Mucosa of gallbladder (tissue), 1 donor: Measurements from ENCODE around the gene IRS1. TPM values are rescaled to one million over a fixed set of nuclear protein-coding genes. Genes with fewer than 3 reads are reported as not detected.
A peak's percentile ranks its signal among the peaks of the same experiment; 100 is the strongest.

Source experiments
- DNase-seq: peaks from one replicate; pipeline ENCODE4 v3.0.0-alpha.2; 2020; ENCODE audit warnings: low spot score
- total RNA-seq: library from RNA; stranded (reverse); gene quantifications from one replicate; pipeline ENCODE4 v1.2.1, GENCODE V29; 2021
- donor health status: DM: no; HTN: no; CAD: no.

The IRS1 gene
- total RNA-seq, 1 donor from 2014 or later, result 35.9 TPM

- DNase-seq, result no peak
Observed at GRCh38 chr2:226758921-226759640, 40.5 kb downstream of the IRS1 start.

DNA sequence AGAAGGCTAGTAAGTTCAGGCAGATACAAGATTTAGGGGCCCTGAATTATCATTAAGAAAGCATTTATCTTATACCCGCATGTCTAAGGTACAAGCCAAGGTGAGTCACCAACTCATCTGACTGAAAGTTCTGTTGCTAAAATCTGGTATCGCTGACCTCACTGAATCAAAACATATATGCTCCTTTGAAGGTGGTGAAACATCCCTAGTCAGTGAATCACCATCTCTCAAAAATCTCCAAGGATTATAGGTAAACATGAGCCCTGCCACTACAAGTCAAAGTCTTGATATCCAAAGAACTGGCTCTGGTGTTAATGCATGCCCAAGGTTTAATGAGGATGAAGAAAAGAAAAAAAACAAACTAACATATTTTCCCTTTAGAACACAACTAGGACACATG, 43.5 kb downstream of the IRS1 start:
- DNase-seq, result no peak

GRCh38 chr2:226755631-226756030, 44.0 kb downstream of the IRS1 start:
- no peak for DNase-seq

DNA sequence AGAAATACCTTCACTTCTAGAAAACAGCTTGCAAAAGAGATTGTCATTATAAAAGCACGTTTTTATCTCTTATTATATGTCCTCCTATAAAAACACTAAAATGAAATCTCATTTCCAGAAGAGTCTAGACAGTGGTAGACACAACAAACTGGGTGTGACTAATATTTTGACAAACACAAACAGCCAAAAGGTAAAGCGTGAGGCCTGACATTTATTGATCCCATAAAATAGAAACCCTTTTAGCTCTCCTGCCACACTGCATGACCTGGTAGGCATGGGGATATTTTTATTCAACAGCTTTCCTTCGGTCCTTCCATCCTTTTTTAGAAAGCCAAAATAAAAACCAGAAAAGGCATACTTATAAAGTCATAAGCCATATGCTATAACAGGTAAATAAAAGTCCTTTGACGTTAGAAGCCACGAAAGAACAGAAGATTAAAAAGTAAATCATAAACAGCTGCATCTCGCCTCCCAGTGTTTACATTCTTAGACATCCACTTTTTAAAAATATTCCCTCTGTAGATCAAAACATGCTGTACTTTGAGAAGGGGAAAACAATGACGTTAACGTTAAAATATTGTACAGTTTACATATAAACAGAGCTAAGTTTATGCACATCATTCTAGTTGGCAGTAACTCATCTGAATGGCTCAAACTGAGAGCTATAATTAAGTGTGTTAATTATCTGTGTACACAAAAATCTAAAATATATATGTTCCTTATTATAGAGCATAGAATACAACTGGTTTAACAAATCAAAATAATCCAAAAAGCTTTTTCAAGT, 44.6 kb downstream of the IRS1 start:
- DNase-seq, result no peak

- no peak for DNase-seq
Observed at GRCh38 chr2:226752887-226753286, 46.7 kb downstream of the IRS1 start.

- no peak for DNase-seq
Observed at GRCh38 chr2:226747288-226747687, 52.3 kb downstream of the IRS1 start.

DNA sequence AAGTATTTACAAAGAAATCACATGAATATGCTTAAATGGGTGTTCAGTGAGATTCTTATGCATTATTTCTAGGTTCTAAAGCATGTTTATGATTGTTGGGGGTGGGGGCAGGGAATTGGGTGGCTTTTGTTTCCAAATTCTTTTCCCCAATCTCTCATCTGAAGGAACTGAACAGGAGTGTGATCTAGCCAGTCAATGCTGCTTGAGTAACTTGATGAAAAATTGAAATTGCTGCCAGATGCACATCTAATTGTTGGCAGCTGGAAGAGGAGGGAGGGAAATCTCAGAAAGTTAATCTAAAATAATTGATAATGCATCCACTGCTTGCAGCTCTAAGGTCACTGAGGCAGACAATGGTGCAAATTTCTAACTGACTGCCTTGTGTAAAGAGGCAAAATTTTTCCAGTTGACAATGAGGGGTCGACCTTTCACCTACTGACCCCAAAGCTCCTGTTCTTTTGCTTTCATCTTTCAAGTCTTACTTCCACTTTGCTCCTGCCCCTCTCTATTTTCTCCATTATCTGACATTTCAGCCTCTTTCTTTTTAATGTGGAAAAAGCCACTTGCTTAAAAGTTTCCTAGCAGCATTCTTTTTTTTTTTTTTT, 53.3 kb downstream of the IRS1 start:
- DNase-seq, result no peak

- no peak for DNase-seq
Observed at GRCh38 chr2:226743915-226744314, 55.7 kb downstream of the IRS1 start.

GRCh38 chr2:226742347-226742746, 57.3 kb downstream of the IRS1 start:
- peak; percentile 68 for DNase-seq

DNA sequence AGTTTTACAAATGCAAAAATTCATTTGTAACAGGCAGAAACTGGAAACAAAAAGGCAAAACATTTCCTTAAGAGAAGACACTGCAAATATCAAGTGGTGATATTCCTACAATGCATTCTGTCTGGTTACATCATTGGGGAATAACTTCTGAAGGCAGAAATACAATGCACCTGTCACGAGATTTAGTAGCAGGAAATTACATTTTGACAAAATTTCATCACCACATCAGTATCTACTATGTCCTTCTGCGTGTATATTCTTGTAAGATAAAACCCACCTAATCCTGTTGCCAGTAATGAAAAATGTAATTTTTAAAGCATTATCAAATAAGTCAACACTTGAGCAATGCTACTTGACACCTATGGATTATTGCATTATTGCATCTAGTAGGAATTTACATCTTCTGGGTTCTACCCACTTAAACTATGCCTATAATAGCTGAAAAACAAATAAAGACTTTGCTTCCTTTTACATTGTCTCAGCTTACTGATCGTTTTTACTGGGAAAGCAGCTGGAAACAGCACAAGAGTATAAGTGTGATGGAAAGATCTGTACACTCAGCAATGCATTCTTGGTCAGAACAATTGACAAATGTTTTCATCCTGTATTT, 59.5 kb downstream of the IRS1 start:
- no peak for DNase-seq

DNA sequence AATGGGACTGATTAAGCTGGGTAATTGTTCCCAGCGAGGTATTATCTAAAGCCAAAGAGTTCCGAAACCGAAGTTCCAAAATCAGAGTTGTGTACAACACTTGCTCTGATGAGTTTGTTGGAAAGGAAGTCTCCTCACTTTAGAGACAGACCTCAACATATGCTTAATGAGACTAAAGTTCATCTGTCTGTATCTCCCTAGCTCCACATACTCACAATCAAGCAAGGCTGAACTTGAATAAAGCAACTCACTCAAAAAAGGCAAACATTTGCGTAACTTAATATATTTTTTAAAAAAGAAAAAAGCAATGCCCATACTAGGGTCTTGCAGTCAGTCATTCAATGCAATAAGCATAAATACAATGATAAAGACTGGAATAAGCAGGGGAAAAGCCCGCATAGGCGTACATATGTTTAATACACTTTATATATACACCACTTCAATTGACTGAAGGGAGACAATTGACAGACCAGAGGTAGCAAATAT, 60.0 kb downstream of the IRS1 start:
- DNase-seq, result no peak

DNA sequence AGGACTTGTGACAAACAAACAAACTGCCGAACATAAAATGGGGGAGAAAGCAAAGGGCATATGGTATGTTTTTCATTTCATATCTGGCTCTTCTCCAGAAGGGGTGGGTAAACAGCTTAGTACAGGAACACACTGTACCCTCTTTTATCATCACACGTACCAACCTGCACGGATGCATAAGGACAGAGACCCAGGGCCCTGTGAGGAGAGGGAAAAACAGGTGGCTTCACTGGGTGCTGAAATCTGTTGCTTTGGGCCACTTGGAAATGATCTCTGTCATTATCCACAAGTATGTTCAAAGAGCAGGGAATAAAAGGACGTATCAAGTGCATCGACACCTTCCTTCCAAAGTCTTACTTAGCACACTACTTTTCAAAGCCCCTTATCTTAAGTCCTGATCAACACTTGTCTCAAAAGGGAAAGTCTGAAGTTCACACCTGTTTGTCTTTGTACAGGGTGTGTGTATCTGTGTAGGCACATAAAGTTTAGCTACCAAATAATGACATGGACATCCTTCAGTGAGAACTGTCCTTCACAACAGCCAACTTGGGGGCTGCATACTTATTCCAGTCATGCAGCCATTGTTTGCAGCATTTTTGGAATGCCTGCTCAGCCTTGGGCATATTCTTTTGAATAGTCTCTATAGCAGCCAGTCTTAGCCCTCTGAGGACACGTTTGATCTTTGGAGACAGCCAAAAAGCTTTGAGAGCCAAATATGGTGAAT, 60.6 kb downstream of the IRS1 start:
- no peak for DNase-seq

DNA sequence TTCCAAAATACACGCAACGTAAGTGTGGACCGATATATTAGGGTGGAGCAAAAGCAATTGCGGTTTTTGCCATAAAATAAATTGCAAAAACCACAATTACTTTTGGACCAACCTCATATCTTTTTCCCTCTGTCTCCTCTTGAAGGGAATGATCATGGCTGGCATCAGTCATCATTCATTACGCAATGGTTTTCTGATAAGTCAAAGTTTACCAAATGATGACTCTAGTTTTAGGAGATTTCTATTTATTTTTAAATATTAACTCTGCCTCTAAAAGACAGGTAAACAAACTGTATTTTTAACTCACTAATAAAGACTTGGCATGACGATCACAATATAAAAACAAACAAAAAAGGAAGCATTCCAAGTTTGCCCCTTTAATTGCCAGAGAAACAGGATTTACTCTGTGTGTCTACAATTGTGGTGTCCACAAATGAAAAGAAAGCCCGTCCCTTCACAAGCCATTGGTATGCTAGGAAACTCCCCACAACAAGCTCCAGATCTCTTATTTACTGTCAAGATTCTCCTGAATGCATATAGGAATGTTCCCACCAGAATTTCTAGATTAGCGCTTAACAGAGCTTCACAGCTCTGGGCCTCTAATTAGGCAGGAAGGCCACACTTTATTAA, 61.3 kb downstream of the IRS1 start:
- no peak for DNase-seq

- no peak for DNase-seq
Observed at GRCh38 chr2:226736382-226736781, 63.2 kb downstream of the IRS1 start.

DNA sequence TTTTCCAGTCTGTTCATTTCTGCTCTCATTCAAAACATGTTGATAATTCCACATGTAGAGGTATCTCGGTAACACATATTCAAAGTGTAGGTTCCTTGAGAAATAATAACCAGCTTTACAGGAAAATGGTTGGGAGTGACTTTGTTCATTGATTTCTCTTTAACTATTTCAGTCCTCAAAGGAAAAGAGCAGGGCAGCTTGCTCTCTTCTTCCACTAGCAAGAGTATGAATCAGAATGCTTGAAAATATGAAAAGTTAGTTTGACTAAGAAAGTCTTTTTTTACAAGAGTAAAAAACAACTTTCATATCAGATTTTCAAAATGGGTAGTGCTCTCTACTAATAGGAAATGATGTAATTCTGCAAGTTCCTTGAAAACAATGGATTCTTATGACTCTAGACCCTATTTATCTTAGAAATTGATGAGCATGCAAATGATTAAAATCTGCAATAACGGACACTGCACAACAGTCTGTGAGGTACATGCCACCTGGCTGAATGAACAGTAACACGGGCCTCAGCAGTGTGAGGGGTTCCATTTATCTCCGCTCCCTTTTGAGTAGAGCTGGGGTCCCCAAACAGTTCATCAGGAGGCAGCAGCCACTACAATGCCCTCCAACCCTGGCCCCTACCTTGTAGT, 65.6 kb downstream of the IRS1 start:
- no peak for DNase-seq

DNA sequence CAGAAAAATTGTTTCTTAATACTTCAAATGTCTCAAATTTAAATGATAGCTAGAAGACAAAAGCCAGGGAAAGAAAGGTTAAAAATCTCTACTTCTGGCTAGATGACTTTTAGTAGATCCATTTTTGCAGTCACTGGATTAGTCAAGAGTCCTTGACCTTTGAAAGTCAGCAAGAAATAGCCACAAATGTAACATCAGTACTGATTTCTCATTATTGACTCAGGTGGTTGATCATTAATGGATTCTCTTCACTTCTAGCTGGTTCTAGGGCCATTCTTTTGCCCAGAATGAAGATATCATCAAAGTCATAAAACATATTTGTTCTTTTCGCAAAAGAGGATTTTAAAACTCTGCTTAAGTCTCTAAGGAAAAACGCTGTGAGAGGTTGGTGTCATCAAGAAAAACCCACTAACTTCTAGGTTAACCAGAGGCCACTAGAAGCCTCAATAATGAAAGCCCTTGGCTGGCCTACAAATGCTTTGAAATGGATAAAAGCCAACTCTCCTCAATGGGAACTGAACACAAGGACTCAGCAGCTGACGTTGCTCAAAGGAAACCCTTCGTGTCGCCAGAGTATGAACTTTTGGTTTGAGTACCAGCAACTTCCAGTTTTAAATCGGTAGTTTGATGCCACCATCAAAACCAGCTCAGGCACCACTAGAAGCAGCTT, 66.3 kb downstream of the IRS1 start:
- no peak for DNase-seq

DNA sequence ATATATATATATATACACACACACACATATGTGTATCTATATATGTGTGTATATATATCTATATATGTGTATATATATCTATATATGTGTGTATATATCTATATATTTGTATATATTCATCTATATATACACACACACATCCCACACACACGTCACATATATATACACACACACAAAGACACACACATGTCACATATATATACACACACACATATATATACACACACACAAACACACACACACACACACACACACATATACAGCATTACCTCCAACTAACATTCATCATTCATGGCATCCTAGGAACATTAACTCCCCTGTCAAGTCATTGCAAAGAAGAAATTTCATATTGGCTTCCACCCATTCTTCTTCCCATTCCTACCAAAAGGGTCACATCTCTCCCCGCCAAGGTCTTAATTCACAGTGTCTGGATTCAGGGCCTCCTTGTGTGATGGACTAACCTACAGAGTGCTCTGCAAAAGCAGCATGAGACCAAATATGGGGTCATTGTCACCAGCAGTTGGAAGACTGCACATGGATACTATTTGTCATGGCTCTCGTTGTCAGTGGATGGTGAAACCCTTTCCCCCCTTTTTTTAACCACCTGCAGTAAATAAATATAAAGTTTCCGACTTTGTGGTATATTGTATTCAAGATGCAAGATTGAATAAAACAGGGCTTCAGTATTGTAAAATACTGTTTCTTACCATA, 67.0 kb downstream of the IRS1 start:
- no peak for DNase-seq

- no peak for DNase-seq
Observed at GRCh38 chr2:226730481-226730880, 69.1 kb downstream of the IRS1 start.

DNA sequence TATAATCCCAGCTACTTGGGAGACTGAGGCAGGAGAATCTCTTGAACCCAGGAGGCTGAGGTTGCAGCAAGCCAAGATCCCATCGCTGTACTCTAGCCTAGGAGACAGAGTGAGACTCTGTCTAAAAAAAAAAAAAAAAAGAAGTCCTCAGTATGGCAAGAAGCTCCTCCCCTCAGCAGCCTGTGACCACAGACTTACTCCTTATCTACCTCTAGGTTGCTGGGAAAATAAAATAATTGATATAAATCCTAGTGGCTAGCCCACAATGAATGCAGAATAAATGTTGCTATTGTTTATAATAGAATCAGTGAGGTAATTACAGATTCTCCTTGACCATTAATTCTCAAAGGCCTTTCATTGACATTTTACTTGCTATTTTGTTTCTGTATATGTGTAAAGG, 70.6 kb downstream of the IRS1 start:
- no peak for DNase-seq

GRCh38 chr2:226727251-226727650, 72.4 kb downstream of the IRS1 start:
- no peak for DNase-seq
